Cerebellar nuclear complex (tissue), 1 donor: ENCODE data around the gene S100Z.

Experiments
- DNase-seq, 2 experiments: peaks; one replicate each; lab custom pipeline; 2025; lab: John Stamatoyannopoulos, UW

S100Z gene

GRCh38 chr5:76953551-76954382 lies 104.0 kb downstream of the S100Z start:
- DNase-seq = no peak

- DNase-seq = no peak
These were observed 104.6 kb downstream of the S100Z start for GRCh38 chr5:76954383-76954763.

GRCh38 chr5:76956033-76956432 lies 106.2 kb downstream of the S100Z start:
- no peak for DNase-seq

- no peak for DNase-seq
These were observed 109.4 kb downstream of the S100Z start for GRCh38 chr5:76958991-76959767.

GRCh38 chr5:76960004-76960625 lies 110.3 kb downstream of the S100Z start:
- DNase-seq = no peak

- DNase-seq = no peak
These were observed 114.2 kb downstream of the S100Z start for GRCh38 chr5:76964060-76964459.
